Neural crest cell (in vitro differentiated cells): ENCODE data around the gene CNDP1. TPM values are rescaled to one million over a fixed set of nuclear protein-coding genes. Genes with fewer than 3 reads are reported as not detected.

Source experiments
- DNase-seq: peaks from one replicate; pipeline ENCODE4 v3.0.0; 2021; ENCODE audit warnings: low read depth, mixed read lengths, low spot score
- H3K27ac Mint-ChIP-seq: one replicate; pipeline ENCODE4 v1.8.0; 2021; ENCODE audit warnings: mild to moderate bottlenecking, mixed read lengths; ENCODE audit not compliant: unreplicated experiment
- H3K27me3 Mint-ChIP-seq: 2 replicates; pipeline ENCODE4 v1.8.0; 2021; ENCODE audit warnings: low read depth, mild to moderate bottlenecking, mixed read lengths
- H3K36me3 Mint-ChIP-seq: 2 replicates; pipeline ENCODE4 v1.8.0; 2021; ENCODE audit warnings: low read depth, mild to moderate bottlenecking, mixed read lengths
- H3K4me1 Mint-ChIP-seq: 2 replicates; pipeline ENCODE4 v1.8.0; 2021; ENCODE audit warnings: mixed read lengths
- H3K4me3 Mint-ChIP-seq: one replicate; pipeline ENCODE4 v1.8.0; 2021; ENCODE audit warnings: mild to moderate bottlenecking, mixed read lengths
- H3K9me3 Mint-ChIP-seq: 2 replicates; pipeline ENCODE4 v1.8.0; 2021; ENCODE audit warnings: mixed read lengths
- total RNA-seq: library from RNA; stranded (reverse); gene quantifications from 2 replicates; pipeline ENCODE4 v1.2.1, GENCODE V29; 2021
- TF ChIP-seq, protein P1 (sequence below): fragments of 200-600 bp; sonication (generic); conservative IDR thresholded peaks from 2 replicates; pipeline ENCODE4 v1.5.0; 2021; ENCODE audit warnings: antibody characterized with exemption, mild to moderate bottlenecking

Gene CNDP1
- total RNA-seq, 1 donor from 2014 or later, result 0.56 TPM

DNA sequence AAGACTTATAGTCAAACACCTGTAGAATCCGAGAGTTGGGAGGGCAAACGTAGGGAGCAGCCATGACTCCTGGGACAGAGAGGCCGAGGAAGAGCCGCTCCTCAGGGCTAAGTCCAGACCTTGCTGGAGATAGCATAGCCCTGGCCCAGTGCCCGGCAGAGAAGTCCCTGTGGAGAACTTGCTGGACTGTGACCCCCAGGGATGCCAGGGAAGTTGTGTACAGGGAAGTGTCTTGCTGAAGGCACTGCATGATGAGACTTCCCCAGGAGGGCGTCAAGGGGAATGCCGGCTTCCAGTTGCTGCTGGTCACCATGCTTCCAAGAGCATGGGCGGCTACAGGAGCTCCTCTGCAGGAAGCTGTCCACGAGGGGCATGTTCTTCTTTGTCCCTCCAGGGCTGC is 8.6 kb upstream of the CNDP1 start:
- TF ChIP-seq, protein P1, sequence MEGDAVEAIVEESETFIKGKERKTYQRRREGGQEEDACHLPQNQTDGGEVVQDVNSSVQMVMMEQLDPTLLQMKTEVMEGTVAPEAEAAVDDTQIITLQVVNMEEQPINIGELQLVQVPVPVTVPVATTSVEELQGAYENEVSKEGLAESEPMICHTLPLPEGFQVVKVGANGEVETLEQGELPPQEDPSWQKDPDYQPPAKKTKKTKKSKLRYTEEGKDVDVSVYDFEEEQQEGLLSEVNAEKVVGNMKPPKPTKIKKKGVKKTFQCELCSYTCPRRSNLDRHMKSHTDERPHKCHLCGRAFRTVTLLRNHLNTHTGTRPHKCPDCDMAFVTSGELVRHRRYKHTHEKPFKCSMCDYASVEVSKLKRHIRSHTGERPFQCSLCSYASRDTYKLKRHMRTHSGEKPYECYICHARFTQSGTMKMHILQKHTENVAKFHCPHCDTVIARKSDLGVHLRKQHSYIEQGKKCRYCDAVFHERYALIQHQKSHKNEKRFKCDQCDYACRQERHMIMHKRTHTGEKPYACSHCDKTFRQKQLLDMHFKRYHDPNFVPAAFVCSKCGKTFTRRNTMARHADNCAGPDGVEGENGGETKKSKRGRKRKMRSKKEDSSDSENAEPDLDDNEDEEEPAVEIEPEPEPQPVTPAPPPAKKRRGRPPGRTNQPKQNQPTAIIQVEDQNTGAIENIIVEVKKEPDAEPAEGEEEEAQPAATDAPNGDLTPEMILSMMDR, result no peak
- Mint-ChIP-seq H3K4me1 (peaks cover 25% of the 10 kb centered on the region), H3K36me3 (peaks cover 40% of the 10 kb centered on the region), H3K27ac (no peak overlapping the region), H3K27me3 (no peaks in the 10 kb centered on the region), H3K9me3 (peaks cover 2% of the 10 kb centered on the region), H3K4me3 (no peak overlapping the region)
- DNase-seq, result no peak

DNA sequence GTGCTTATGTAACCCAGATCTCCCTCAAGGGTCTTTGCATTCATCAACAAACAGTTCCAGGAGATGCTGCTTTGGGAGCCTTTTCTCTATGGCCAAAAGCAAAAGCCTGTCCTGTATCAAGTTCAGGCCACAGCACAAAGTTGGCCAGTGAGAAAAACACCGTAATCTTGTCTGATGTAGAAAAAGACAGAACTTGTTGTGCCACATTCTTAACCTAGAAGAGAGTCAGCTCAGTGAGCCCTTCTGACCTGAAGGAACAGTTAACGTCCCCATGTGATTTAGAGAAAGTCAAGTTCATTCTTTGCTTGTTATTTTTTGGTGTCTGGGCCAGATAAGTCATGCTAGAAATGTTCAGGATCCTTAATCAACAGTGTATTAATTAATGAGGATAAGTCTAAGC is 7.8 kb upstream of the CNDP1 start:
- H3K27ac Mint-ChIP-seq, result no peak overlapping the region
- TF ChIP-seq, protein P1, result no peak
- peaks cover 2% of the 10 kb centered on the region for H3K9me3 Mint-ChIP-seq

DNA sequence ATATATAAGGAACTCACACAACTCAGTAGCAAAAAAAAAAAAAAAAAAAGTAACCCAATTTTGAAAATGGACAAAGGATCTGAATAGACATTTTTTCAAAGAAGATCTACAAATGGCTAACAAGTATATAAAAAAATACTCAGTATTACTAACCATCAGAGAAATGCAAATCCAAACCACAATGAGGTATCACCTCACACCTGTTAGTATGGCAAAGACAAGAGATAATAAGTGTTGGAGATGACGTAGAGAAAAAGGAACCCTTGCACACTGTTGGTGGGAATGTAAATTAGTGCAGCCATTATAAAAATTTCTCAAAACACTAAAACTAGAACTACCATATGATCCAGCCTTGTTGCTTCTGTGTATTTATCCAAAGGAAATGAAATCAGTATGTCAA is 5.8 kb upstream of the CNDP1 start:
- Mint-ChIP-seq H3K9me3 (peaks cover 2% of the 10 kb centered on the region), H3K4me3 (no peak overlapping the region)
- TF ChIP-seq, protein P1, result no peak

More for the DNA sequence above, 7.8 kb upstream of the CNDP1 start:
- no peak for DNase-seq
- Mint-ChIP-seq H3K27me3 (no peaks in the 10 kb centered on the region), H3K4me3 (no peak overlapping the region), H3K36me3 (peaks cover 32% of the 10 kb centered on the region), H3K4me1 (peaks cover 25% of the 10 kb centered on the region)

DNA sequence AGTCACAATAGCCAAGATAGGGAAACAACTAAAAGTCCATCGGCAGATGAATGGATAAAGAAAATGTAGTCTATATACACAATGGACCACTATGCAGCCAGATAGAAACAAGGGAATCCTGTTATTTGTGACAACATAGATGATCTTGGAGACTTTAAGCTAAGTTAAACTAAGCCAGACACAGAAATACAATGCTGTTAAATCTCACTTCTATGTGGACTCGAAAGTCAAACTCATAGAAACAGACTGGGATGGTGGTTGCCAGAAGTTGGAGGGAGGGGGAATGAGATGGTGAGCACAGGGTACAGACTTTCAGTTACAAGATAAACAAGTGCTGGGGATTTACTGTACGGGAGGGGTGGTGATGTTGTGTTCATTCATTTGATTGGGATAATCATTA is 5.4 kb upstream of the CNDP1 start:
- no peak for DNase-seq
- Mint-ChIP-seq H3K9me3 (peaks cover 2% of the 10 kb centered on the region), H3K4me1 (peaks cover 10% of the 10 kb centered on the region), H3K36me3 (peaks cover 13% of the 10 kb centered on the region), H3K4me3 (no peak overlapping the region), H3K27ac (no peak overlapping the region), H3K27me3 (no peaks in the 10 kb centered on the region)
- TF ChIP-seq, protein P1, result no peak

More for the DNA sequence above, 5.8 kb upstream of the CNDP1 start:
- Mint-ChIP-seq H3K4me1 (peaks cover 15% of the 10 kb centered on the region), H3K27ac (no peak overlapping the region), H3K27me3 (no peaks in the 10 kb centered on the region), H3K36me3 (peaks cover 17% of the 10 kb centered on the region)
- no peak for DNase-seq

DNA sequence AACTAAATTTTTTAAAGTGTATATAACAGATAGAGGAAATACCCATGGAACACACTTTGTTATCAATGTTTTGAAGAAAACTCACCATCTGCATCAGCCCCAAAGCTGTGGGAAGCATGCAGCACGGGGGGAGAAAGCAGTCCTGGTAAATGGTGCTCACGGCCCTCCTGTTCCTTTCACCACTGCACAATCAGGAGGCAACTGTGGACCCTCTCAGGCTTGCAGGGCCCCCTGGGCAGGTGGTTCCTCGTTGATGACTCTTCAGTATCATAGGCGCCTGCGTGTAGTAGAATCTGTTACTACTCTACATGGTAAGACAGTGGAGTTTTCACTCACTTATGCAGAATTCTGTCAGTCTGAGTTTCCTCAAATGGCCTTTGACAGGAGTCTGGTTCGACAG is 4.9 kb upstream of the CNDP1 start:
- peaks cover 10% of the 10 kb centered on the region for H3K36me3 Mint-ChIP-seq

More for the DNA sequence above, 4.9 kb upstream of the CNDP1 start:
- H3K9me3 Mint-ChIP-seq, result no peaks in the 10 kb centered on the region
- no peak overlapping the region for H3K27ac Mint-ChIP-seq
- H3K4me1 Mint-ChIP-seq, result peaks cover 7% of the 10 kb centered on the region
- DNase-seq, result no peak
- TF ChIP-seq, protein P1, result no peak
- H3K27me3 Mint-ChIP-seq, result no peaks in the 10 kb centered on the region
- no peak overlapping the region for H3K4me3 Mint-ChIP-seq
